ENCODE results near the gene MYOZ2.

The MYOZ2 gene

GRCh38 chr4:119205690-119206089 is 70.1 kb downstream of the MYOZ2 start:
- peaks cover 3% of the 10 kb centered on the region for H3K9me3 Mint-ChIP-seq
- H3K27me3 Mint-ChIP-seq: no peaks in the 10 kb centered on the region
- H3K4me3 Mint-ChIP-seq: no peak overlapping the region
- H3K36me3 Mint-ChIP-seq: no peaks in the 10 kb centered on the region
- no peak for ATAC-seq
- H3K4me1 Mint-ChIP-seq: peaks cover 21% of the 10 kb centered on the region
- no peak overlapping the region for H3K27ac Mint-ChIP-seq

GRCh38 chr4:119206178-119206577 is 70.5 kb downstream of the MYOZ2 start:
- no peak for ATAC-seq
- Mint-ChIP-seq H3K9me3 (peaks cover 3% of the 10 kb centered on the region), H3K27ac (no peak overlapping the region), H3K4me3 (no peak overlapping the region), H3K4me1 (peaks cover 25% of the 10 kb centered on the region), H3K36me3 (no peaks in the 10 kb centered on the region), H3K27me3 (no peaks in the 10 kb centered on the region)

DNA sequence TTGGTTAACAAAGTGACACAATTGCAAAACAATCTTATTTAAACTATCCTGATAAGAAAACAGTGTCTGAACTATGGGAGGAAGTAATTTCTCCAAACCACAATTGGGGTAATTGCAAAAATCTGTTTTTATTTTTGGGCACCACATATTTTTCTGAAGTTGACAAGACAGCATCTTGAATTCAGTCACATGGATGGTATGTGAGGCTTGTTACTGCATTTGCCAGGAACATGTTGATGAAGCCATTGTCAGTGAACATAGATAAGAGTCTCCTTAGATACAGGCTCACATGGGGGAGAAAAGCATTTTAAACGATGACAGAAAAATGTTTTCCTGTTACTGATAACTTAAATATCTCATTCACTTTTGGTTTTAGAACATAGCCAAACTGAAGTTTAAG is 71.4 kb downstream of the MYOZ2 start:
- Mint-ChIP-seq H3K4me3 (no peak overlapping the region), H3K27me3 (no peaks in the 10 kb centered on the region), H3K27ac (no peak overlapping the region), H3K9me3 (no peaks in the 10 kb centered on the region), H3K36me3 (no peaks in the 10 kb centered on the region), H3K4me1 (peaks cover 24% of the 10 kb centered on the region)
- no peak for ATAC-seq

DNA sequence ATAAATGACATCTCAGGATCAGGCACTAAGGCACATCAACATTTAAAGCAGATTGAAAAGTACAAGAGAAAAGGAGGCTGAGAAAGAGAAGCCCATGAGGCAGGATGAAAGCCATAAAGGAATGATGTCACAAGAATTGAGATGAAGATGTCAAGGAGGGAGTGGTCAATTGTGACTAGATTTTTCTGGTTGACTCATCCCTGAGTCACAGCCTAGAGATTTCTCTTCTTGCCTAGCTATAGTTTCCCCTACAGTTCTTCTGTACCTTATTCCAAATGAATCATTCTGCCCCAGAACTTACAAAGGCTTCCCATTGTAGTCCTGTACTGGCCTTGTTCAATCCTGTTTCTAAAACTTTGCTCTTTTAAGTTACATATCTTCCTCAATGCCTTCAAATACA is 73.4 kb downstream of the MYOZ2 start:
- Mint-ChIP-seq H3K27ac (no peak overlapping the region), H3K4me3 (no peak overlapping the region), H3K4me1 (peaks cover 32% of the 10 kb centered on the region), H3K36me3 (no peaks in the 10 kb centered on the region), H3K27me3 (no peaks in the 10 kb centered on the region), H3K9me3 (no peaks in the 10 kb centered on the region)
- no peak for ATAC-seq

- H3K27ac Mint-ChIP-seq: no peak overlapping the region
- no peaks in the 10 kb centered on the region for H3K36me3 Mint-ChIP-seq
- ATAC-seq: no peak
- H3K27me3 Mint-ChIP-seq: no peaks in the 10 kb centered on the region
- H3K4me1 Mint-ChIP-seq: peaks cover 32% of the 10 kb centered on the region
- H3K9me3 Mint-ChIP-seq: no peaks in the 10 kb centered on the region
- no peak overlapping the region for H3K4me3 Mint-ChIP-seq
Measured at GRCh38 chr4:119209586-119209985, 74.0 kb downstream of the MYOZ2 start.

DNA sequence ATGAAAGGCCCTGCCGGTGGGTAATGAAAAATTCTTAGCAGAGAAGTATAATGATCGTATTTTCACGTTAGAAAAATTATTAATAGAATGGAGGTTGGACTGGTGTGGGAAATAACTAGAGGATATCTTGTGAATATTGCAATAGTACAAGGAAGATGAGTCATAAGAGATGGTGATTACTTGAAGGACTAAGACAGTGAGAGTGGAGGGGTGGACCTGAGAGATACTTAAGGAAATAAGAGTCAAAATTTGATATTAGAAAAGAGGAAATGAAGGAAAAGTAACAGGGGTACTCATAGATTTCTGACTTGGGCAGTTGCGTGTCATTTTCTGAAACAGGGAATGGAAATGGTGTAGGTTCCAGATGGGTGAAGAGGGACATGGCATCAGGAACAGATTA is 75.1 kb downstream of the MYOZ2 start:
- Mint-ChIP-seq H3K36me3 (no peaks in the 10 kb centered on the region), H3K4me1 (peaks cover 32% of the 10 kb centered on the region), H3K27me3 (no peaks in the 10 kb centered on the region), H3K27ac (peak overlapping the region; percentile 94), H3K9me3 (no peaks in the 10 kb centered on the region), H3K4me3 (peak overlapping the region; percentile 93)
- ATAC-seq: no peak

DNA sequence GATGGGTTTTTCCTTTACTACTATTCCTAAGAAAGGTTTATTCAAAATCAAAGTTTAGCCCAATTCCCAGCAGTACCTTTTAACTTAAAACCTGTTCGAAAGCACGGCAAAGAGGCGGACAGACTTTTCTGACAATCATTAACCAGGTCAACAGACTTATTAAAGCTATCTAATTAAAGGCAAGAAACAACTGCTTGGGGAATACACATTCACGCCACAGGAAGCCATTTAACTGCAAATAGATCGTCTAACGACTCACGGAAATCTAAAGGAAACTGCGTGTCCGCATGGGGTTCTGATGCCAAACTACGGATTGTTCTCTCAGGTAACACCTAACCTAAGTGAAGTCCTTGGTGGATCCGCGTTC is 76.2 kb downstream of the MYOZ2 start:
- Mint-ChIP-seq H3K4me3 (peak overlapping the region; percentile 93), H3K4me1 (peaks cover 32% of the 10 kb centered on the region), H3K9me3 (no peaks in the 10 kb centered on the region), H3K27ac (peak overlapping the region; percentile 94), H3K27me3 (no peaks in the 10 kb centered on the region), H3K36me3 (no peaks in the 10 kb centered on the region)
- ATAC-seq: peak; percentile 5

GRCh38 chr4:119212234-119212963 is 76.8 kb downstream of the MYOZ2 start, which contains the start of gene USP53:
TSS of gene USP53 (plus strand) at chr4:119212713. CDS start at chr4:119239760, 27,047 bp downstream.
- Mint-ChIP-seq H3K4me3 (peak within 1 kb of the TSS; percentile 93), H3K4me1 (peaks cover 32% of the 10 kb centered on the region), H3K27me3 (no peaks in the 10 kb centered on the region), H3K36me3 (peaks cover 3% of the 10 kb centered on the region), H3K9me3 (no peaks in the 10 kb centered on the region), H3K27ac (peak within 1 kb of the TSS; percentile 94)
- ATAC-seq: peak; percentile 98

DNA sequence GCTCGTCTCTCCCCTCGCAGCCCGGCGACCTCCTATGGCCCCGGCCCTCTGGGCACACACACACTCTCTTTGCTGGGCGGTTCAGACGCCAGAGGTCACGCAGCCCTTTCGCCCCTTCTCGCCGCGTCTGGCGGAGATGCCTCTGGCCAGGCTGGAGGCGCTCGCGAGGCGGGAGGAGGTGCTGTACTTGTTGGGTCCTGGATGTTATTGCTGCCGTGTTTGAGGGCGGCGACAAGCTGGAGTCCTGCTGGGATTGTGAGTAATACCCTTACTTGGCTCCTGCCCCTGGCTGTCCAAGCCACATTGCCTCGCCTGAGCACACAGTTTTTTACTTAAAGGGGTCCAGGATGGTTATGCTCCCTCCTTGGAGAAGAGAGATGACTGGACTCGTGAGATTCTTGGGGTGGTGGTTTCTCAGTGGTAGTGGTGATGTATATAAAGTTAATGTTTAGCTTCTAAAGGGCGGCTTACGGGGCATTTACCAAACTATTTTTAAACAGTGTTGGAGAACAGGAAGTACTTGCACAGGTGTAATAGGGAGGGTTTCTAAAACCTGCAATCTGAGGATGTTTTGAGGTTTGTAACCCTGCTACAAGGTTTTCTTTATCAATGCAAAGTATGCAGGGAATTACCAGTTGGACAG is 77.5 kb downstream of the MYOZ2 start:
- H3K9me3 Mint-ChIP-seq: no peaks in the 10 kb centered on the region
- peak overlapping the region; percentile 94 for H3K27ac Mint-ChIP-seq
- peak; percentile 77 for ATAC-seq
- peaks cover 10% of the 10 kb centered on the region for H3K36me3 Mint-ChIP-seq
- H3K4me3 Mint-ChIP-seq: peak overlapping the region; percentile 93
- H3K4me1 Mint-ChIP-seq: peaks cover 32% of the 10 kb centered on the region
- H3K27me3 Mint-ChIP-seq: no peaks in the 10 kb centered on the region

DNA sequence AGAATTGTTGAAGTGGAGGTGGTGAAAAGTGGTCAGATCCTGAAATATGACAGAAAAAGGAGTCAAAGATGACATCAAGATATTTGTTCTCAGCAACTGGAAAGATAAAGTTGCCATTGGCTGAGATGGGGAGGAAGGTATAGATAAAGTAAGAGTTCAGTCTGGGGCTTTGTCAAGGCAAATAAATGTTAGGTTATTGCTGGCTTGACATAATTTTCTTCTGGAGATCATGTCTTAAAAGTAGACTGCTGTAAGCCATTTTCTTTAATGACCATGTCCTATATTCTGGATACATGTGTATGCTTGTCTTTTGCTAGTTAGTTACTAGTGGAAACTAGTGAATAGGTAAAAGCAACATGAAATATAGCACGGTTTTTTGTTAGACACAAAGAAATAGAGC is 82.5 kb downstream of the MYOZ2 start:
- Mint-ChIP-seq H3K27ac (no peak overlapping the region), H3K9me3 (no peaks in the 10 kb centered on the region), H3K27me3 (no peaks in the 10 kb centered on the region), H3K36me3 (peaks cover 36% of the 10 kb centered on the region), H3K4me1 (peaks cover 10% of the 10 kb centered on the region), H3K4me3 (no peak overlapping the region)
- ATAC-seq: no peak

- no peak overlapping the region for H3K4me3 Mint-ChIP-seq
Measured at GRCh38 chr4:119221412-119221811, 85.8 kb downstream of the MYOZ2 start.

DNA sequence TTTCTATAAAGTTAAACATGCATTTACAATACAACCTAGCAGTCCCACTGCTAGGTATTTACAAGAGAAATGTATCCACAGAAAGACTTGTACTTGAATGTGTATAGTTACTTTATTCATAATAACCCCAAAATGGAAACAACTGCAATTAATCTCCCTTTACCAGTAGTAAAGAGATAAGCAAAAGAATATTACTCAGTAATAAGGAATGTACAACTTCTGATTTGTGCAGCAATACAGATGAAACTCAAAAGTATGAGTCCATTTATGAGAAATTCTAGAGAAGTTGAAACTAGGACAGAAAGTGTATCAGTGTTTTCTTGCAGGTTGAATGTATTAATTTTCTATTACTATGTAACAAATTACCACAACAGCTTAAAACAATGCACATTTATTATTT is 92.1 kb downstream of the MYOZ2 start:
- H3K9me3 Mint-ChIP-seq: peaks cover 2% of the 10 kb centered on the region
- peaks cover 42% of the 10 kb centered on the region for H3K36me3 Mint-ChIP-seq
- no peak for ATAC-seq
- peaks cover 13% of the 10 kb centered on the region for H3K4me1 Mint-ChIP-seq
- H3K27me3 Mint-ChIP-seq: no peaks in the 10 kb centered on the region
- no peak overlapping the region for H3K27ac Mint-ChIP-seq
- H3K4me3 Mint-ChIP-seq: no peak overlapping the region

More at GRCh38 chr4:119221412-119221811, 85.8 kb downstream of the MYOZ2 start:
- peaks cover 52% of the 10 kb centered on the region for H3K36me3 Mint-ChIP-seq
- no peak for ATAC-seq
- no peak overlapping the region for H3K27ac Mint-ChIP-seq
- peaks cover 6% of the 10 kb centered on the region for H3K4me1 Mint-ChIP-seq
- H3K9me3 Mint-ChIP-seq: no peaks in the 10 kb centered on the region
- no peaks in the 10 kb centered on the region for H3K27me3 Mint-ChIP-seq

- no peak for ATAC-seq
- H3K9me3 Mint-ChIP-seq: peaks cover 2% of the 10 kb centered on the region
- H3K4me3 Mint-ChIP-seq: no peak overlapping the region
- peaks cover 35% of the 10 kb centered on the region for H3K36me3 Mint-ChIP-seq
- H3K27ac Mint-ChIP-seq: no peak overlapping the region
- H3K27me3 Mint-ChIP-seq: no peaks in the 10 kb centered on the region
- peaks cover 14% of the 10 kb centered on the region for H3K4me1 Mint-ChIP-seq
Measured at GRCh38 chr4:119228406-119228805, 92.8 kb downstream of the MYOZ2 start.

DNA sequence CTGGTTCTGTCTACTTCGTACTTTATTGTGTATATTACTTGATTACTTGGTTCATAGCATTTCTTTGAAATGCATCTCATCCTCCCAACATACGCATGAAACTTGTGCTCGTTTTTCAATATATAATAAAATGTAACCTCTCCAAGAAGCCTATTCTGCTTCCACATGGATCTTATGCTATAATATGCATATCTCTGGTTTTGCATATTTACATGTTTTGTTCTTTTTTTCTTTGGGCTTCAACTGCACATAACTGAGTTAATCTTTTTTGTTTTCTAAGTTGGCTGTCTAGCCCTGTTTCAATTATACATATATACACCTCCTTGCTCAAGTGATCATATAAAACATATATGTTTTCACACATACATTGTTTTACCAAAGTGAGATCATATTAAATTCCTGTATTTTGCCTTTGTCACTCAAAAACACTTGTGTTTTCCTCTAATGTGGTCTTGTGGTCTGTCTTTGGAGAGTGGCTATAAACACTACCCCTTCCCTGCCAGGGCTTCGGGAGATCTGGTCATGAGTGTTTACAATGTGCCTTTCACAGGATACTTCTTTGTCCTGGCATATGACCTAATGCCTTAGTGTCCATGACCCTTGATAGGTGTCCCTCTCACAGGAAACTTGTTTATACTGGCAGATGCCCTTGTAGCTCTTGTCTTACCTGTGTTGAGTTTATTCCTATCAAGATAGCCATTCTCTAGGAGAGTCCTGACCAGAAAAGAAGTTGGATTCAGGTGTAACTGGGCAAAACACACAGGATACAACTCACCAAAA is 94.5 kb downstream of the MYOZ2 start:
- peaks cover 2% of the 10 kb centered on the region for H3K9me3 Mint-ChIP-seq
- peaks cover 22% of the 10 kb centered on the region for H3K4me1 Mint-ChIP-seq
- peaks cover 26% of the 10 kb centered on the region for H3K36me3 Mint-ChIP-seq
- H3K27ac Mint-ChIP-seq: no peak overlapping the region
- H3K4me3 Mint-ChIP-seq: no peak overlapping the region
- H3K27me3 Mint-ChIP-seq: no peaks in the 10 kb centered on the region
- ATAC-seq: no peak

DNA sequence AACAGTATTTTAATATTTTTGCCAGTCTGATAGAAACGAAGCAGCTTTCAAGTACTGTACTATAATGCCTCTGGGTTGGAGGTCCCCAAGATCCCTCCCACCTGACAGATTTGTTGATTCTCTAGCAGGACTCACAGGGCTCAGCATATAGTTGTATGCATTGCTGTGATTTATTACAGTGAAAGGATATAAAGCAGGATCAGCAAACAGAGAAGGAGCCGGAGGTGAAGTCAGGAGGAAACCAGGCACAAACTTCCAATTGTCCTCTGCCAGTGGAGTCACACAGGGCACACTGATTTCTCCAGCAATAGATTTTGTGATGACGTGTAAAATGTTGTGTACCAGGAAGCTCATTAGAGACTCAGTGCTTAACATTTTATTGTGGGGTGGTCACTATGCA is 95.9 kb downstream of the MYOZ2 start:
- H3K9me3 Mint-ChIP-seq: peaks cover 2% of the 10 kb centered on the region
- H3K27ac Mint-ChIP-seq: no peak overlapping the region
- H3K4me1 Mint-ChIP-seq: peaks cover 27% of the 10 kb centered on the region
- H3K4me3 Mint-ChIP-seq: no peak overlapping the region
- no peak for ATAC-seq
- H3K27me3 Mint-ChIP-seq: no peaks in the 10 kb centered on the region
- H3K36me3 Mint-ChIP-seq: peaks cover 35% of the 10 kb centered on the region
